HG02943 (cell line): Measurements from ENCODE around the gene PUM2.

Source experiments
- ATAC-seq: cut with Tn5 transposase; IDR thresholded peaks from one replicate; pipeline ENCODE4 v1.9.1; 2021; ENCODE audit warnings: mild to moderate bottlenecking, low read depth, moderate library complexity; ENCODE audit not compliant: unreplicated experiment

The PUM2 gene

DNA sequence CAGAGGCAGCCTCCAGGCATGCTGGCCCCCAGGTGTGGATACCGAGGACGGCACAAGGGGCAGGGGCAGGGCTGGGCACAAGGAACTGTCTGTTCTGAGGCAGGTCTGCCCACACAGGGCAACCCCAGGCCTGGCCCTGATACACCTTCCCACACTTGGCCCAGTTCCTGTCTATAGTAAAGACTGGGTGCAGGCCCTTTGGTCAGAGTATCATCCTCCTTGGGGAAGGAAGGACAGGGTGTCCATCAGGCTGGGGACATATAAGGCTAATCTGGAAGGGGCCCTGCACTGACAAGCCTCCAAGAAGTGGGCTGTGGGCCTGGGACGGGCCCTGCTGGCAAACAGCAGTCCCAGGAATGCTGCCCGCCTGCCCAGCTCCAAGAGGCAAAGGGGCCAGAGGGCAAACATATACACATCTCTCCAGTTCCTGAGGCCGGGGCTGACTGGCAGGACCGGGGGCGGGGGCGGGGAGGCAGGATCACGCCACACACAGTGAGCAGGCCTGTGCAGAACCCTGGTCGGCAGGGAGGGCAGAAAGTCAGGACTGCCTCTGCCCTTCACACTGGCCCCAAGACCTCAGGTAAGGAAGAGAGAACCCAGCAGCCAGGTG lies 144.6 kb downstream of the PUM2 start:
- no peak for ATAC-seq

GRCh38 chr2:20205069-20205468 lies 145.6 kb downstream of the PUM2 start:
- no peak for ATAC-seq

- ATAC-seq = no peak
Measured at GRCh38 chr2:20203521-20204225, 147.0 kb downstream of the PUM2 start.

DNA sequence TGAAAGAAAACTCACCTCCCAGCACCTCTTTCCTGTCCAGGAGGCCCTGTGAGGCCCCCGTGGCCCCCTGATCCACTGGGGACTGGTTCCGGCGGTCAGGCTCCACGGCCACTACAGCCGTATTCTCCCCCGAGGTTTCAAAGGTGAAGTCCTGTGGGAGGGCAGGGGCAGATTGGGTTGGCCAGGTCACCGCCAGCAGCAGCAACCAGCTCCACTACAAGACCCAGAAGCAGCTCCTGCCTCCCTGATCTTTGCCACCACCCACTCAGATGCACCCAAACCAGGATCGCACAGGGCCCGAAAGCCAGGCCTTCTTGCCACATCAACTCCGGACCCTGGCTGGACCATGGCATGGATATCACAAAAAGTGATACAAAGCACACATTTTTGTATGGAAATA lies 147.6 kb downstream of the PUM2 start:
- ATAC-seq = no peak

DNA sequence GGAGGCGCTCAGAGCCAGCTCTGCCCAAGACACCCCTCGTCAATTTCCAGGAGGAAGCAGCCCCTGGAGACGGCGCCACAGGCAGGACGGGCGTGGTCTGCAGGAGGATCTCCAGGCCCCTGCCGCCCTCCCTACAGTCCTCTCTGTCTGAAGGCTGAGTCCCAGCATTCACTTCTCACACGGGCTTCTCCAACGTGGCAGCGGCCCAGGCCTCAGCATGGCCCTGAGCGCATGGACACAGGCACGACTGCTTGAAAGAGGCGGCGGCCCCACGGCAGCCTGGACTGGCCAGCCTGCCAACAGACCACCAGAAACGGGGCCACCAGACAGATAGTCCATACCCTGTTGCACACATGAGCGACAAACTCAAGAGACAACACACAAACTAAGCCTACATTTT lies 149.0 kb downstream of the PUM2 start:
- no peak for ATAC-seq

- ATAC-seq = no peak
Measured at GRCh38 chr2:20200697-20201555, 149.7 kb downstream of the PUM2 start.

- no peak for ATAC-seq
Measured at GRCh38 chr2:20199633-20200270, 150.9 kb downstream of the PUM2 start.

GRCh38 chr2:20198796-20199632 lies 151.6 kb downstream of the PUM2 start:
- no peak for ATAC-seq
